ENCODE data around the gene BTBD9. TPM values are rescaled to one million over a fixed set of nuclear protein-coding genes. Genes with fewer than 3 reads are reported as not detected.

BTBD9 gene
- polyA plus RNA-seq, 1 donor (not counting 4 experiments of a cell fraction or from before 2014, with no cell fraction given) = 6.8 TPM

GRCh38 chr6:38406096-38406495 lies 233.6 kb downstream of the BTBD9 start:
- no peaks in the 10 kb centered on the region for H3K27me3 ChIP-seq (ENCODE audit: control insufficient read depth, extremely low read depth, insufficient read depth, low read length)
- H3K9me1 ChIP-seq (ENCODE audit: control insufficient read depth, extremely low read depth, insufficient read depth, low read length) = no peaks in the 10 kb centered on the region
- no peak overlapping the region for H3K9ac ChIP-seq (ENCODE audit: control insufficient read depth, extremely low read depth, insufficient read depth, low read length)
- dilution Hi-C loops (cut with MboI; ENCODE audit: extremely low pct_ligation_motif_present, low sequenced_read_pairs) = no loop called here
- TF ChIP-seq CTCF (optimal IDR thresholded peaks at IDR 0.05 in 1 of 3, IDR thresholded peaks at IDR 0.05 in 1 of 3, conservative IDR thresholded peaks at IDR 0.05 in 1 of 3; ENCODE audit: extremely low read depth in 1 of 3, insufficient read depth in 2 of 3, low read length in 3 of 3) (no peak), EZH2 (IDR thresholded peaks at IDR 0.05; ENCODE audit: low read length) (no peak)
- H3K4me1 ChIP-seq (ENCODE audit: control insufficient read depth, extremely low read depth, insufficient read depth, low read length) = peaks cover 23% of the 10 kb centered on the region
- FAIRE-seq = no peak
- H3K4me2 ChIP-seq (ENCODE audit: control insufficient read depth, extremely low read depth, insufficient read depth, low read depth, low read length) = no peak overlapping the region
- no peaks in the 10 kb centered on the region for H3K79me2 ChIP-seq (ENCODE audit: control insufficient read depth, insufficient read depth, low read length)
- DNase-seq (ENCODE audit: low read depth, low spot score) = no peak
- H4K20me1 ChIP-seq (ENCODE audit: control insufficient read depth, extremely low read depth, insufficient read depth, low read length) = no peaks in the 10 kb centered on the region
- H2AFZ ChIP-seq (ENCODE audit: control insufficient read depth, low read length) = no peak overlapping the region
- H3K27ac ChIP-seq (ENCODE audit: control insufficient read depth, insufficient read depth, low read length) = no peak overlapping the region
- H3K36me3 ChIP-seq (ENCODE audit: control insufficient read depth in 2 of 2, extremely low read depth in 1 of 2, insufficient read depth in 2 of 2, low read length in 2 of 2) = no peaks in the 10 kb centered on the region
- H3K4me3 ChIP-seq (ENCODE audit: control insufficient read depth in 2 of 3, extremely low read depth in 1 of 3, insufficient read depth in 2 of 3, low read depth in 1 of 3, low read length in 3 of 3) = no peak overlapping the region
- no peaks in the 10 kb centered on the region for H3K9me3 ChIP-seq (ENCODE audit: control insufficient read depth, low read depth, low read length)

GRCh38 chr6:38404900-38405556 lies 234.7 kb downstream of the BTBD9 start:
- dilution Hi-C loops (cut with MboI; ENCODE audit: extremely low pct_ligation_motif_present, low sequenced_read_pairs) = no loop called here
- DNase-seq (ENCODE audit: low read depth, low spot score) (peak; percentile 80), FAIRE-seq (peak; percentile 90)
- no peak for TF ChIP-seq CTCF (optimal IDR thresholded peaks at IDR 0.05 in 1 of 3, IDR thresholded peaks at IDR 0.05 in 1 of 3, conservative IDR thresholded peaks at IDR 0.05 in 1 of 3; ENCODE audit: extremely low read depth in 1 of 3, insufficient read depth in 2 of 3, low read length in 3 of 3)
- no peak for TF ChIP-seq EZH2 (IDR thresholded peaks at IDR 0.05; ENCODE audit: low read length)
- Histone ChIP-seq H3K4me1 (ENCODE audit: control insufficient read depth, extremely low read depth, insufficient read depth, low read length) (peaks cover 23% of the 10 kb centered on the region), H3K9me3 (ENCODE audit: control insufficient read depth, low read depth, low read length) (no peaks in the 10 kb centered on the region), H3K9me1 (ENCODE audit: control insufficient read depth, extremely low read depth, insufficient read depth, low read length) (no peaks in the 10 kb centered on the region), H3K27ac (ENCODE audit: control insufficient read depth, insufficient read depth, low read length) (peak overlapping the region; percentile 67), H4K20me1 (ENCODE audit: control insufficient read depth, extremely low read depth, insufficient read depth, low read length) (no peaks in the 10 kb centered on the region), H3K4me2 (ENCODE audit: control insufficient read depth, extremely low read depth, insufficient read depth, low read depth, low read length) (peak overlapping the region; percentile 55), H3K4me3 (ENCODE audit: control insufficient read depth in 2 of 3, extremely low read depth in 1 of 3, insufficient read depth in 2 of 3, low read depth in 1 of 3, low read length in 3 of 3) (peak overlapping the region in 1 of 3 experiments; percentile 24), H2AFZ (ENCODE audit: control insufficient read depth, low read length) (no peak overlapping the region), H3K79me2 (ENCODE audit: control insufficient read depth, insufficient read depth, low read length) (no peaks in the 10 kb centered on the region), H3K27me3 (ENCODE audit: control insufficient read depth, extremely low read depth, insufficient read depth, low read length) (no peaks in the 10 kb centered on the region), H3K36me3 (ENCODE audit: control insufficient read depth in 2 of 2, extremely low read depth in 1 of 2, insufficient read depth in 2 of 2, low read length in 2 of 2) (no peaks in the 10 kb centered on the region), H3K9ac (ENCODE audit: control insufficient read depth, extremely low read depth, insufficient read depth, low read length) (no peak overlapping the region)
